ENCODE results near the gene TEX52. TPM values are rescaled to one million over a fixed set of nuclear protein-coding genes. Genes with fewer than 3 reads are reported as not detected.

TEX52 gene
- total and polyA plus RNA-seq, 4 donors = not detected

- Histone ChIP-seq H3K27me3 (ENCODE audit: control insufficient read depth in 4 of 4, insufficient read depth in 4 of 4, low read length in 3 of 4) (no peaks in the 10 kb centered on the region), H3K4me1 (ENCODE audit: control insufficient read depth in 4 of 4, insufficient read depth in 4 of 4, low read length in 3 of 4) (no peaks in the 10 kb centered on the region), H3K9ac (ENCODE audit: low read depth in 1 of 2, low read length in 2 of 2) (no peak overlapping the region), H3K36me3 (ENCODE audit: control insufficient read depth in 4 of 4, insufficient read depth in 3 of 4, low read depth in 1 of 4, low read length in 3 of 4) (peaks cover 11 to 86% (median 60%) of the 10 kb centered on the region in 4 donors), H3K9me3 (ENCODE audit: control insufficient read depth in 4 of 4, low read length in 3 of 4) (no peaks in the 10 kb centered on the region), H3K27ac (ENCODE audit: low read depth in 1 of 2, low read length in 2 of 2) (no peak overlapping the region), H3K4me3 (ENCODE audit: low read depth in 1 of 3, low read length in 3 of 3) (no peak overlapping the region)
- WGBS = 92% methylated on average over 6 of the region's 6 CpGs
- no peak for TF ChIP-seq ATF3 (IDR thresholded peaks at IDR 0.05)
- TF ChIP-seq RAD21 (IDR thresholded peaks at IDR 0.05) = no peak
- DNase-seq (ENCODE audit: low spot score) = no peak
These were observed 32.3 kb downstream of the TEX52 start for GRCh38 chr12:2824541-2824940.

DNA sequence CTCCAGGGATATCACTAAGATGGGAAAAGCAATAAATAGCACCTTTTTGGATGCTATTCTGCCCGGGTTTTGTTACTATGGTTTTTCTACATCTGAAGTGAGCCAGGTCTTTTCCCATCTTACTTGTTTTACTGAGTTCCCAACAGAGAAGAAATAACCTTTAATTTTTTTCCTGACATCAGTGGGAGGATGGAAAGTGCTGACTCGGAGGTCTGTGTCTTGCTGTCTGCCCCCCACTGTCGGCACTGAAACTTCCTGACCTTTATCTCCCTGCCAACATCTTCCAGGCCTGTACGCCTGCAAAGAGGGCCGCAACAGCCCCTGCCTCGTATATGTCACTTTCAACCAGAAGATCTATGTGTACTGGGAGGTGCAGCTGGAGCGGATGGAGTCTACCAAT, 33.4 kb downstream of the TEX52 start:
- Histone ChIP-seq H3K27me3 (ENCODE audit: control insufficient read depth in 4 of 4, insufficient read depth in 4 of 4, low read length in 3 of 4) (no peaks in the 10 kb centered on the region), H3K9me3 (ENCODE audit: control insufficient read depth in 4 of 4, low read length in 3 of 4) (no peaks in the 10 kb centered on the region), H3K9ac (ENCODE audit: low read depth in 1 of 2, low read length in 2 of 2) (no peak overlapping the region), H3K27ac (ENCODE audit: low read depth in 1 of 2, low read length in 2 of 2) (no peak overlapping the region), H3K36me3 (ENCODE audit: control insufficient read depth in 4 of 4, insufficient read depth in 3 of 4, low read depth in 1 of 4, low read length in 3 of 4) (peaks cover 11 to 88% (median 60%) of the 10 kb centered on the region in 4 donors), H3K4me1 (ENCODE audit: control insufficient read depth in 4 of 4, insufficient read depth in 4 of 4, low read length in 3 of 4) (no peaks in the 10 kb centered on the region), H3K4me3 (ENCODE audit: low read depth in 1 of 3, low read length in 3 of 3) (no peak overlapping the region)
- WGBS = 83% methylated on average over 7 of the region's 7 CpGs
- TF ChIP-seq FOXA2 (IDR thresholded peaks at IDR 0.05) (no peak), SP1 (IDR thresholded peaks at IDR 0.05) (no peak), JUND (IDR thresholded peaks at IDR 0.05) (no peak), RAD21 (IDR thresholded peaks at IDR 0.05) (no peak), HNF4A (conservative IDR thresholded peaks at IDR 0.05) (no peak), GABPA (IDR thresholded peaks at IDR 0.05 in 1 of 2, conservative IDR thresholded peaks at IDR 0.05 in 1 of 2) (no peak), CTCF (IDR thresholded peaks at IDR 0.05; ENCODE audit: low read depth, low read length, missing input control) (no peak), YY1 (IDR thresholded peaks at IDR 0.05) (no peak), NR2F2 (IDR thresholded peaks at IDR 0.05) (no peak), ATF3 (IDR thresholded peaks at IDR 0.05) (no peak), RXRA (IDR thresholded peaks at IDR 0.05) (no peak)
- TF ChIP-seq, protein P1, sequence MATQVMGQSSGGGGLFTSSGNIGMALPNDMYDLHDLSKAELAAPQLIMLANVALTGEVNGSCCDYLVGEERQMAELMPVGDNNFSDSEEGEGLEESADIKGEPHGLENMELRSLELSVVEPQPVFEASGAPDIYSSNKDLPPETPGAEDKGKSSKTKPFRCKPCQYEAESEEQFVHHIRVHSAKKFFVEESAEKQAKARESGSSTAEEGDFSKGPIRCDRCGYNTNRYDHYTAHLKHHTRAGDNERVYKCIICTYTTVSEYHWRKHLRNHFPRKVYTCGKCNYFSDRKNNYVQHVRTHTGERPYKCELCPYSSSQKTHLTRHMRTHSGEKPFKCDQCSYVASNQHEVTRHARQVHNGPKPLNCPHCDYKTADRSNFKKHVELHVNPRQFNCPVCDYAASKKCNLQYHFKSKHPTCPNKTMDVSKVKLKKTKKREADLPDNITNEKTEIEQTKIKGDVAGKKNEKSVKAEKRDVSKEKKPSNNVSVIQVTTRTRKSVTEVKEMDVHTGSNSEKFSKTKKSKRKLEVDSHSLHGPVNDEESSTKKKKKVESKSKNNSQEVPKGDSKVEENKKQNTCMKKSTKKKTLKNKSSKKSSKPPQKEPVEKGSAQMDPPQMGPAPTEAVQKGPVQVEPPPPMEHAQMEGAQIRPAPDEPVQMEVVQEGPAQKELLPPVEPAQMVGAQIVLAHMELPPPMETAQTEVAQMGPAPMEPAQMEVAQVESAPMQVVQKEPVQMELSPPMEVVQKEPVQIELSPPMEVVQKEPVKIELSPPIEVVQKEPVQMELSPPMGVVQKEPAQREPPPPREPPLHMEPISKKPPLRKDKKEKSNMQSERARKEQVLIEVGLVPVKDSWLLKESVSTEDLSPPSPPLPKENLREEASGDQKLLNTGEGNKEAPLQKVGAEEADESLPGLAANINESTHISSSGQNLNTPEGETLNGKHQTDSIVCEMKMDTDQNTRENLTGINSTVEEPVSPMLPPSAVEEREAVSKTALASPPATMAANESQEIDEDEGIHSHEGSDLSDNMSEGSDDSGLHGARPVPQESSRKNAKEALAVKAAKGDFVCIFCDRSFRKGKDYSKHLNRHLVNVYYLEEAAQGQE (IDR thresholded peaks at IDR 0.05) = no peak
- DNase-seq (ENCODE audit: low spot score) = no peak

- H3K27ac ChIP-seq (ENCODE audit: low read depth in 1 of 2, low read length in 2 of 2) = no peak overlapping the region
- 92% methylated on average over 9 of the region's 9 CpGs for WGBS
- no peaks in the 10 kb centered on the region for H3K27me3 ChIP-seq (ENCODE audit: control insufficient read depth in 4 of 4, insufficient read depth in 4 of 4, low read length in 3 of 4)
- no peak overlapping the region for H3K4me3 ChIP-seq (ENCODE audit: low read depth in 1 of 3, low read length in 3 of 3)
- TF ChIP-seq SP1 (IDR thresholded peaks at IDR 0.05) (no peak), JUND (IDR thresholded peaks at IDR 0.05) (no peak), EGR1 (IDR thresholded peaks at IDR 0.05; ENCODE audit: low read depth in 2 of 2) (no peak), YY1 (IDR thresholded peaks at IDR 0.05) (no peak), FOXA1 (IDR thresholded peaks at IDR 0.05) (no peak), RXRA (IDR thresholded peaks at IDR 0.05) (no peak)
- TF ChIP-seq, protein P2, sequence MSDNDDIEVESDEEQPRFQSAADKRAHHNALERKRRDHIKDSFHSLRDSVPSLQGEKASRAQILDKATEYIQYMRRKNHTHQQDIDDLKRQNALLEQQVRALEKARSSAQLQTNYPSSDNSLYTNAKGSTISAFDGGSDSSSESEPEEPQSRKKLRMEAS (IDR thresholded peaks at IDR 0.05) = no peak
- TF ChIP-seq, protein P1 (IDR thresholded peaks at IDR 0.05) = no peak
- no peak overlapping the region for H3K9ac ChIP-seq (ENCODE audit: low read depth in 1 of 2, low read length in 2 of 2)
- DNase-seq (ENCODE audit: low spot score) = no peak
- H3K4me1 ChIP-seq (ENCODE audit: control insufficient read depth in 4 of 4, insufficient read depth in 4 of 4, low read length in 3 of 4) = no peaks in the 10 kb centered on the region
- peaks cover 2 to 70% (median 55%) of the 10 kb centered on the region in 4 donors for H3K36me3 ChIP-seq (ENCODE audit: control insufficient read depth in 4 of 4, insufficient read depth in 3 of 4, low read depth in 1 of 4, low read length in 3 of 4)
- no peaks in the 10 kb centered on the region for H3K9me3 ChIP-seq (ENCODE audit: control insufficient read depth in 4 of 4, low read length in 3 of 4)
These were observed 36.4 kb downstream of the TEX52 start for GRCh38 chr12:2820432-2820831.

Measured in liver (tissue), 9 donors.